ENCODE results near the gene RRP8. TPM values are rescaled to one million over a fixed set of nuclear protein-coding genes. Genes with fewer than 3 reads are reported as not detected.

Gene RRP8
- total RNA-seq, 1 donor from 2014 or later: 17.8 TPM

DNA sequence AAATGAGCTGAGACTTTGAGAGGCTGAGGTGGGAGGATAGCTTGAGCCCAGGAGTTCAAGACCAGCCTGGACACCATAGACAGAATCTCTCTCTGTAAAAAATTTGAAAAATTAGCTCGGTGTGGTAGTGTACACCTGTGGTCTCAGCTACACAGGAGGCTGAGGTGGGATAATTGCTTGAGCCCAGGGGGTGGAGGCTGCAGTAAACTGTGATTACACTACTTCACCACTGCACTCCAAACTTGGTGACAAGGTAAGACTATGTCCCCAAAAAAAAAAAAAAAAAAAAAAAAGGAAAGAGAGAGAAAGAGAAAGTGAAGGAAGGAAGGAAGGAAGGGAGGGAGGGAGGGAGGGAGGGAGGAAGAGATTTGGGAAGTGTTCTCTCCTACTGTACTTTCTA, 25.3 kb downstream of the RRP8 start:
- TF ChIP-seq, protein P1, sequence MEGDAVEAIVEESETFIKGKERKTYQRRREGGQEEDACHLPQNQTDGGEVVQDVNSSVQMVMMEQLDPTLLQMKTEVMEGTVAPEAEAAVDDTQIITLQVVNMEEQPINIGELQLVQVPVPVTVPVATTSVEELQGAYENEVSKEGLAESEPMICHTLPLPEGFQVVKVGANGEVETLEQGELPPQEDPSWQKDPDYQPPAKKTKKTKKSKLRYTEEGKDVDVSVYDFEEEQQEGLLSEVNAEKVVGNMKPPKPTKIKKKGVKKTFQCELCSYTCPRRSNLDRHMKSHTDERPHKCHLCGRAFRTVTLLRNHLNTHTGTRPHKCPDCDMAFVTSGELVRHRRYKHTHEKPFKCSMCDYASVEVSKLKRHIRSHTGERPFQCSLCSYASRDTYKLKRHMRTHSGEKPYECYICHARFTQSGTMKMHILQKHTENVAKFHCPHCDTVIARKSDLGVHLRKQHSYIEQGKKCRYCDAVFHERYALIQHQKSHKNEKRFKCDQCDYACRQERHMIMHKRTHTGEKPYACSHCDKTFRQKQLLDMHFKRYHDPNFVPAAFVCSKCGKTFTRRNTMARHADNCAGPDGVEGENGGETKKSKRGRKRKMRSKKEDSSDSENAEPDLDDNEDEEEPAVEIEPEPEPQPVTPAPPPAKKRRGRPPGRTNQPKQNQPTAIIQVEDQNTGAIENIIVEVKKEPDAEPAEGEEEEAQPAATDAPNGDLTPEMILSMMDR (IDR thresholded peaks at IDR 0.05): no peak
- peak; percentile 2 for DNase-seq (ENCODE audit: extremely low spot score, unreplicated experiment)
- Mint-ChIP-seq H3K4me1 (ENCODE audit: unreplicated experiment) (peaks cover 12% of the 10 kb centered on the region), H3K27me3 (ENCODE audit: unreplicated experiment) (no peaks in the 10 kb centered on the region), H3K27ac (ENCODE audit: unreplicated experiment) (no peak overlapping the region), H3K36me3 (ENCODE audit: unreplicated experiment) (peaks cover 9% of the 10 kb centered on the region), H3K4me3 (ENCODE audit: unreplicated experiment) (no peak overlapping the region), H3K9me3 (ENCODE audit: unreplicated experiment) (peaks cover 12% of the 10 kb centered on the region)

DNA sequence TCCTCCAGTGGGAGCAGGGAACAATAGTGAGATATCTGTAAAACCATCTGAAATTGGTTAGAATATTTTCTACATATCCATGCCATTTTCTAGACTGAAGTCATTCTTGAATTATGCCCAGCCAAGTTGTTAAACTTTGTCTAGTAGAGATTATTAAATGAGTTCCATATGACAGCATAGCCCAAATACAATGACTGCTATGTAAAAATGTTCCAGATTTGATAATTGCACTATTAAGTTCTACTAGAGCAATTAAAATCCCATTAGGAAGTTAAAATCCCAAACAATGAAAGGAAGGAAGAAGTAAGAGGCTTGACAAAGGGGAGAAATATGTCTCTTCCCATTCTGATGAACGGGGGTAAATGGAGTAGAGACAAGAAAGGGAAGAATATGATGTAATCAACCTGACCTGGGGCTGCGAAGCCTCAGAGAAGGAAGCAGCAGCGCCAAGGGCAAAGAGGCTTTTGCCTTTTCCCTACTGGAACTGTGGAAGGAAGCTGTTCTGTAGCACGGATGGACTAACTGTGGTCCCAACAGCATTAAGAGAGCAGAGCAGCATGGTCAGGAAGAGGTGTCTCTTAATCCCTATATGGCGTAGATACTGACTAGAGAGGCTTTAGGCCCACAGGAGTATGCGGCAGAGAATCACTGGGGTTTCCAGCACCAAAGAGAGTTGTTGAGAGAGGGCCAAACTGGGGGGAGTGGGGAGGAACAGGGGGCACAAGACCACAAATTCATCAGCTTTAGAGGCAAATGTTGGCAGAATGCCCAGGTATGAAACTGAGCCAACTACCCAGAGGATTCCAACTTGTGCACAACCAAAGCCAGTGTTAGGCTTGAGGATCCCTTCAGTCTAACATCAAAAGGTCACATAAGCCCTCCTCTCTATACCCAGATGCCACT, 26.7 kb downstream of the RRP8 start:
- no peak overlapping the region for H3K4me3 Mint-ChIP-seq (ENCODE audit: unreplicated experiment)
- H3K4me1 Mint-ChIP-seq (ENCODE audit: unreplicated experiment): peaks cover 16% of the 10 kb centered on the region
- H3K27ac Mint-ChIP-seq (ENCODE audit: unreplicated experiment): no peak overlapping the region
- peaks cover 6% of the 10 kb centered on the region for H3K36me3 Mint-ChIP-seq (ENCODE audit: unreplicated experiment)
- DNase-seq (ENCODE audit: extremely low spot score, unreplicated experiment): peak; percentile 44
- TF ChIP-seq, protein P1 (IDR thresholded peaks at IDR 0.05): no peak
- no peaks in the 10 kb centered on the region for H3K27me3 Mint-ChIP-seq (ENCODE audit: unreplicated experiment)
- no peaks in the 10 kb centered on the region for H3K9me3 Mint-ChIP-seq (ENCODE audit: unreplicated experiment)

DNA sequence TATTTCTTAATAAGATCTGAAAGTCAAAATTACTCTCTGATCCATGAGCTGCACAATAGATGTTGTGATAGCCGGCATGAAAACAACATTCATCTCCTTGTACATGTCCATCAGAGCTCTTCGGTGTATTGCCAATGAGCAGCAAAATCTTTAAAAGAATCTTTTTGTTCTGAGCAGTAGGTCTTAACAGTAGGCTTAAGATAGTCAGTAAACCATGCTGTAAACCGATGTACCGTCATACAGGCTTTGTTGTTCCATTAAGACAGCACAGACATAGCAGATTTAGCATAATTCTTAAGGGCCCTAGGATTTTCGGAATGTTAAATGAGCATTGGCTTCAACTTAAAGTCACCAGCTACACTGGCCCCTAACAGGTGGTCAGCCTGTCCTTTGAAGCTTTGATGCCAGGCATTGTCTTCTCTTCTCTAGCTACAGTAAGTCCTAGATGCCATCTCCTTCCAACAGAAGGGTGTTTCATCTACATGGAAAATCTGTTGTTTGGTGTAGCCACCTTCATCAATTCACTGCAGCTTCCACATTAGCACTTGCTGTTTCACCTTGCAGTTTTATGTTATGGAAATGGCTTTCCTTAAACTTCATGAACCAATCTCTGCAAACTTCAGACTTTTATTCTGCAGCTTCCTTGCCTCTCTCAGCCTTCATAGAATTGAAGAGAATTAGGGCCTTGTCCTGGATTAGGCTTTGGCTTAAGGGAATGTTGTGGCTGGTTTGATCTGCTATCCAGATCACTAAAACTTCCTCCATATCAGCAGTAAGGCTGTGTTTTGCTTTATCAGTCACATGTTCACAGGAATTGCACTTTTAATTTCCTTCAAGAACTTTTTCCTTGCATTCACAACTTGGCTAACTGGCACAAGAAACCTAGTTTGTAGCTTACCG, 28.4 kb downstream of the RRP8 start:
- H3K36me3 Mint-ChIP-seq (ENCODE audit: unreplicated experiment): peaks cover 2% of the 10 kb centered on the region
- peaks cover 16% of the 10 kb centered on the region for H3K4me1 Mint-ChIP-seq (ENCODE audit: unreplicated experiment)
- DNase-seq (ENCODE audit: extremely low spot score, unreplicated experiment): no peak
- no peaks in the 10 kb centered on the region for H3K27me3 Mint-ChIP-seq (ENCODE audit: unreplicated experiment)
- H3K9me3 Mint-ChIP-seq (ENCODE audit: unreplicated experiment): no peaks in the 10 kb centered on the region
- no peak overlapping the region for H3K4me3 Mint-ChIP-seq (ENCODE audit: unreplicated experiment)
- TF ChIP-seq, protein P1 (IDR thresholded peaks at IDR 0.05): no peak
- H3K27ac Mint-ChIP-seq (ENCODE audit: unreplicated experiment): no peak overlapping the region

DNA sequence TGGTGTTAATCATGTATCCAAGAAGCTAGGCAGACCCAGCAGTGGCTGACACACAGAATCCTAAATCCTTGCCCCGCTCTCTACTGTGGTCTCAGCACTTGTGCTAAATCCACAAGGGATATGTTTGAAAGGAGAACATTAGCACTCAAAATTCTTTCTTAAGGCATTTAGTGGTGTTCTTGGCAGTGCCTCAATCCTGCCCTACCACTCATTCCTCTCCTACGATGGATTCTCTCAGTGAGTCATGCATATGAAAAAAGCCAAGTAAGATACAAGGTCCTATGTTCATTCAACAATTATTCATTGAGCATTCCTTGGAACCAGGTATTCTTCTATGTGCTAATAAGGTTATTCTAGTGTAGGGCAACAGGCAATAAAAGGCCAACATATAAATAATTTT, 31.2 kb downstream of the RRP8 start:
- Mint-ChIP-seq H3K4me1 (ENCODE audit: unreplicated experiment) (peaks cover 22% of the 10 kb centered on the region), H3K27me3 (ENCODE audit: unreplicated experiment) (no peaks in the 10 kb centered on the region), H3K9me3 (ENCODE audit: unreplicated experiment) (no peaks in the 10 kb centered on the region), H3K4me3 (ENCODE audit: unreplicated experiment) (no peak overlapping the region), H3K36me3 (ENCODE audit: unreplicated experiment) (peaks cover 2% of the 10 kb centered on the region), H3K27ac (ENCODE audit: unreplicated experiment) (no peak overlapping the region)
- DNase-seq (ENCODE audit: extremely low spot score, unreplicated experiment): no peak
- TF ChIP-seq, protein P1 (IDR thresholded peaks at IDR 0.05): no peak
